IPS-11a (cell line): ENCODE measurements around the gene ERN1.
A peak's percentile ranks its signal among the peaks of the same experiment; 100 is the strongest.
"Not testable (repeated sequence)": the region's sequence is repeated elsewhere in the genome, so short reads cannot be mapped to it uniquely, and the experiment has no call there.

ENCODE experiments used
- H3K4me3 ChIP-seq: one replicate; pipeline ENCODE4 v1.5.1; 2013; ENCODE audit warnings: low read depth, low read length, control low read depth

The ERN1 gene

DNA sequence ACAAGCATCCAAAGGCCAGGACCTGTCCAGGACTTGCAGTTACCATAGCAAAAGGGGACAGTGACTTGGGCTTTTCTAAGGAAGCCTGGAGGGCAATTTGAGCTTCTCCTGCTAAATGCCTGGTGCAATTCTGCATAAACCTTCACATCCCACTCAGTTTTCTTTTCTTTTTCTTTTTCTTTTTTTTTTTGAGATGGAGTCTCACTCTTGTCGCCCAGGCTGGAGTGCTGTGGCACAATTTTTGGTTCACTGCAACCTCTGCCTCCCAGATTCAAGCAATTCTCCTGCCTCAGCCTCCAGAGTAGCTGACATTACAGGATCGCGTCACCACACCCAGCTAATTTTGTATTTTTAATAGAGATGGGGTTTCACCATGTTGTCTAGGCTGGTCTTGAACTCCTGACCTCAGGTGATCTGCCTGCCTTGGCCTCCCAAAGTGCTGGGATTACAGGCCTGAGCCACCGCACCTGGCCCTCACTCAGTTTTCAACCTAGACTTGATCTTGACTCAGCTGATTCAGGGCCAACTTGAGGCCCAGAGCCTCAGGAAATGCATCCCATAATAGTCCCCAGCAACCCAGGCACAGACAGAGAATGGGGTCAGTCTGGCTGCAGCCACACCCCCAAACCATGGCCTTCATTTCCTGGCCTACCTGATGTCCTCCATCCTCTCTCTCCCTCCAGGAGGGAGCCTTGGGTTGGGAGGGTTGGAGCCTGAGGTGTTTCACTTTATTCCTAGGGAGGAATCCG, 122.7 kb downstream of the ERN1 start:
- not testable (repeated sequence) for H3K4me3 ChIP-seq

DNA sequence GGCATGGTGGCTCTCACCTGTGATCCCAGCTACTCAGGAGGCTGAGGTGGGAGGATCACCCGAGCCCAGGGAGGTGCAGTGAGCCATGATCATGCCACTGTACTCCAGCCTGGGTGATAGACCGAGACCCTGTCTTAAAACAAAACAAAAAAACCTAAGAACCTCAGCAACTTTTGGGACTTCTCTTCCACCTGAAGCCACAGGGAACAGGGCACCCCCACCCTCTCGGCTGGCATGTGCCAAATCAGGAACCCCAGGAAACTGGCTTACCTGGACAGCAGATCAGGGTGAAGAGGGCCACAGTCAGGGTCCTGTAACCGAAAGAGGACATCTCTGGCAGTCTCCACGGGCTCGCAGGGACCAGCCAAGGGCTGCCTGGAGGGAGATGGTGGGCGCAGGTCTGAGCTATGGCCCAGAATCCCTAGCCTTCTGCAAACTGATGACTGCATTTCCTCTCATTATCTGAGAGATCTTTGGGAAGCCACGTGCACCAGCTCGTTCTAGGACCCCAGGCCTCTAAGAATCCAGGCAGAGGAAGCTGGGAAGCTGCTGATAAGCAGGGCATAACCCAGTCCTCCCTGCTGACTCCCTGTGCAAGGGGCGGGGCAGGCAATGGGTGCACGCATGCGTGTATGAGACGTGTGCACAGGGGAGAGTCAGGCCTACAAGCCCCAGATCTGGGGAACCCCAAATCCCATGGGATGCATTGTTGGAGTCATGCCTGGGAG, 123.4 kb downstream of the ERN1 start:
- no peak overlapping the region for H3K4me3 ChIP-seq

DNA sequence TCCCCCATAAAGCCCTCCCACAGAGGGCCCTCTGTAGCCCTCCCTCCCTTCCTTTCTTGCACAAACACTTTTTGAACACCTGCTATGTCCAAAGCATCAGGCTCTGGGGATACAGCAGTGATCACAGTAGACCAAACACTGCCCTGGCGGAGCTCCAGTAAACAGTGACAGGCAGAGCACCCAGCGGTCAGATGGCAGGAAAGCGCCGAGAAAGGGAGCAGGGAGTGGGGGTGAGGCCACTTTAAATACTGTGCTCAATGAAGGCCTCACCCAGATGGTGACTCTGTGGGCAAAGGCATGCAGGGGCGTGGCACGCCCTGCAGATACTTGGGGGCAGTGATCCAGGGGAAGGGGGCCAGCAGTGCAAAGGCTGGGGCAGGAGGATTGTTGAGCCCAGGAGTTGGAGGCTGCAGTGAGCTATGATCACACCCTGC, 124.2 kb downstream of the ERN1 start:
- H3K4me3 ChIP-seq, result no peak overlapping the region

DNA sequence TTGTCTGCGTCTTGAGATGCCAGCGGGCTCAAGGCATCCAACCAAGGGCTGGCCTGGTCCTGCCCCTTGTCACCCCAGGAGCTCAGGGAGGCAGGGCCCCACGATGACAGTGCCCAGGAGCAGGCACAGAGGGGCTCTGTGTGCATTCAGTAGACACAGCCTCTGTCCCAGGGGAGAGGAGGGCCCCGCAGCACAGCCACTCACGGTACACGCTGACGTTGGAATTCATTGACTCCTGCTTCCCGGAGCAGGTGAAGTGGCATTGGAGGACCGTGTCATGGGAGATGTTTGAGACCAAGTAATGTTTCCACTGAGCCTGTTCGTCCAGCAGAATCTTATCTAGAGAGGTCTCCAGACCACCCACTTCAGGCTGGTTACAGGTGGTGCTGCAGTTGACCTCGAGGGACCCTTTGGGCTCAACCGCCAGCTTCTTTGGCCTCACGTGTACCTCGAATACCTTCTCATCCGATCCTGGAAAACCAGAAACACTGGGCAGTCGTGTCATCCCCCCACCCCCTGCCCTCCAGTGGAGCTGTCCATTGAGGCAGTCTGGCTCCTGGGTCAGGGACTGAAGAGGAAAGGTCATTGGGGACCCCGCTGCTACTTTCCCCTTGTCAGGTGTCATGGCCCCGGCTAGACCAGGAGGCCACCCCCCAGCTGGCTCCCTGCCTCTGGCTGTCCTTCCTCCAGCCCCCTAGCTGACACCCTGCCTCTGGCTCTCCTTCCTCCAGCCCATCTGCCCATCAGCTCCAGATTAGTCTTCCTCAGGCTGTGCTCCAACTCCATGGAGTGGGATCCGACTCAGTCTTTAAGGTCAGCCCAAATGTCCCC, 124.8 kb downstream of the ERN1 start:
- no peak overlapping the region for H3K4me3 ChIP-seq

DNA sequence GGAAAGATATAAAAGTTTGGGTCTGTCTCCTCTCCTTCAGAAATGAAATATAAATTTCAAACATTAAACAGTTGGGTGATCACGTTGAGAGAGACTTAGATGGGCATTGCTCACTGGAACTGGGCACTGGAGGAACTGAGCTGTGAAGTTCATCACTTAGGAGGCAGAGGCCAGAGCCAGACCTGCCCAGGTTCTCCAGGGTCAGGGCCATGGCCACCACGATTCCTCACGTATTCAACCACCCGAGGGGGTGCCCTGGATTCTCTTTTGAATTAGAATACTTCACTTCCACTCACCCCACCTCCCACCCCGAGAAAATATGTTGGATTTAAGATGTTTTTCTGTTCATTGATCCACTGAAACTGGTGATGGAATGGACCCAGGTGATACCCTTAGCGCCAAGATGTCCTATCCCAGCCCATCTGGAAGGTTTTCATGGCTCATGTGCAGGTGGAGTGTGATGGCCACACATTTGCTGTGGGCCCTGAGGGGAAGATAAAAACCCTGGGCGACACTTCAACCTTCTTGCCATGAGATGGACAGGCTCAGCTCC, 125.7 kb downstream of the ERN1 start:
- no peak overlapping the region for H3K4me3 ChIP-seq

DNA sequence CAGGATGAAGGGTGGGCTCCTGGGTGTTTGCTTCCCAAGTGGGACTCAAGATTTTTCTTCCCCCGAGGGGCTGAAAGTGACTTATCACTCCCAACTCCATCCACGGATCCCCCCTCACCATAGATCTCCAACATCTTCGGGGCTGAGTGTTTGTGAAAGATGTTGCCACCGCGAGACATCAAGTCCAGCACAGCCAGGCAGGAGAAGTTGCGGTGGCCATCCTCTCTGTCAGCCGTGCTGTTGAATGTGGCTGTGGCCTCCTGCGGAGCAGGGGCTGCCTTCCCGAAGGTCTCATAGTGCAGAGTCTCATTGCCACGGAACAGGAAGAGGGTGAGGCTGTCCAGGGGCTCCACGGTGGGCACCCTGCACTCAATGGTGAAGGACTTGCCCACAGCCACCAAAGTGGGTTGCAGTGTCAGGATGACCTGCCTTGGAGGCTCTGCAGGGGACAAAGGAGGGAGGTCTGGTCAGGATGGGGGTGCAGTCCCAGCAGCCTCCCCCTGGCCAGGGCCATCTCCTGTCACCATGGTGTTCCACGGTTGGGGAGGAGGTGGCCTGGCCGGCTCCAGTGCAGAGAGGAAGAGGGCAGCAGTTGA, 126.3 kb downstream of the ERN1 start:
- no peak overlapping the region for H3K4me3 ChIP-seq

DNA sequence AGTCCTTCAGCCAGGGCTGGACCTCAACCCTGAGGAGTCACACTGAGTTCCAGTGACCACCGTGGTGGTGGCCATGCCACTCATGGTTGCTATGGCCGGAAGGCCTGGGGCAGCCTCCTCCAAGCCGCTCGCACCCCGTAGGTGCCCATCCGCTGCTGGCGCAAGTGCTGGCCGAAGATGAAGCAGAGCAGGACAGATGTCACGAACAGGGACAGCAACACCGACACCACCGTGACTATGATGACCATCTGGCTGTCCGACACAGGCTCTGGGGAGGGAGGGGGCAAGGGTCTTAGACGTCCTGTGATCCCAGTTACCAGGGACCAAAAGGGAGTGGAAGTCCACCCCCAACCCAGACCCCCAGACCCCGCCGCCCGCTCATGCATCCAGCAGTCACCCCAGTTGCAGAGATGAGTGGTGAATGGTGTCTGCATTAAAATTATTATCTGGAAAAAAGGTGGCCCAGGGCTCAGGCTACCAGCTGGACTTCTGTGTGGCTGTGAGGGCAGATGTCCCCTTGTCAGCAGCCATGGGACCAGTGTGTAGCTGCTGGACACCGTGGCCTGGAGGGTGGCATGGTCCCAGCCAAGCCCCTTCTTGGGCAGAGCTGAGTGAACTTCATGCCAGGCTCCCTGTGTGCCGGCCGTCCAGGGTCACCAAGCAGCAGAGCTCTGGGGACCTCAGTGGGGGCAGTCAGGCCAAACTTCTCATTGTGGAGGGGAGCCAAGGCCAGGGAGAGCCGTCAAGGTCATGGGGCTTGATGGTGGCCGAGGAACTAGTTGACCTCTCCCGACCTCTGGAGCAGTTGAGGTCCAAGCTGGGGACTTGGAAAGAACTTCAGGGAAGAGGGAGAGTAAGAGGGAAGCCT, 127.1 kb downstream of the ERN1 start:
- H3K4me3 ChIP-seq, result no peak overlapping the region

DNA sequence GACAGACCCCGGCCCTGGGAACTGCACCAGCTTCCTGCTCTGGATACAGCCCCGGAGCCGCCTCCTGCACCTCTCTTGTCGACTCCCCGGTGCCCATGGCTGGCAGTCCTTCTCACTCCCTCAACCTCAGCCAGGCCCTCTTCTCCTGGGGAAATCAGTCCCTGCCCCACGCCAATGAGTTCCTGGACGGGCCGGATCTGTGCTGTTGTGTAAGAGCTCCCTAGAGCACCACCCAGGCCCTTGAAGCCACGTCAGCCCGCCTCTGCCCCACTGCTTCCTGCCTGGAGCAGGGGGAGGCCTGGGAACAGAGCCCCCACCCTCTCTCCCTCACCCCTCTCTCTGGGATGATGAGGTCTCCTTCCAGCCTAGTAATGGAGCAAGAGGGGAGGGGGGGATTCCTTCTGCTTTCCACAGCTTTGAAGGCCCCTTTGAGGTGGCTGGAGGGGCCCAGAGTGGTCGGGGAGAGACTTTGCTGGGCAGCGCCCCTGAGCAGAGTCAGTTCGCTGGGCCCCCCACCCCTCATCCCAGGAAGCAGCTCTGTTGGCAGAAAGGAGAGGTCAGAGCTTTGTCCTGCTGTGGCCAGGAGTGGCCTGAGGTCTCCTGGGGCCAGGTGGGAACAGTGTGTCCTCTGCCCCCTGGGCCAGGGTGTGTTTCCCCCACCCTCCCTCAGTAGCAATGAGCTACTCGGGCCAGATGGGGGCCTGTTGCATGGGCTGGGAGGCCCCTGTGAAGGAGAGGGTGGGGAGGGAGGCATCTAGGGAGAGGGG, 128.0 kb downstream of the ERN1 start:
- no peak overlapping the region for H3K4me3 ChIP-seq

DNA sequence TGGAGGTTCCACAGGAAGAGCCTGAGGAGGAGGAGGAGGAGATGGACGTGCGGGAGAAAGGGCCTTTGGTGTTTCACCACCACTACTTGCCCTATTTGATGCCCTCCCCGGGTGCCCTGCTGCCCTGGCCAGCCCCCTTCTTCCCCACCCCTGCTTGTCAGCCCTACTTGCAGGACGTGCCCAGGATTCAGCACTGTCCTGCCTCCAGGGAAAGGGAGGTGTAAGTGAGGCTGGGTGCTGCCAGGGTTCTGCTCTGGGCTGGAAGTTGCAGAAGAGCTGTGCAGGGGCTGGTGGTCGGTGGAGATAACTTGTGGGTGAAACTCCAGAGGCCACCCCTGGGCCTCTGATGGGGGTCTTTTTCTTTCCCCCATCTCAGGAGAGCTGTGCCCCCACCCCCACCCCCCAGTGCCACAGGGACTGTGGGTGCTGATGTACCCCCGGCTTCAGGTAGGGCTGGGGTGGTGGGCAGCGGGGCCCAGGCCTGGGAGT, 128.8 kb downstream of the ERN1 start:
- H3K4me3 ChIP-seq, result no peak overlapping the region

DNA sequence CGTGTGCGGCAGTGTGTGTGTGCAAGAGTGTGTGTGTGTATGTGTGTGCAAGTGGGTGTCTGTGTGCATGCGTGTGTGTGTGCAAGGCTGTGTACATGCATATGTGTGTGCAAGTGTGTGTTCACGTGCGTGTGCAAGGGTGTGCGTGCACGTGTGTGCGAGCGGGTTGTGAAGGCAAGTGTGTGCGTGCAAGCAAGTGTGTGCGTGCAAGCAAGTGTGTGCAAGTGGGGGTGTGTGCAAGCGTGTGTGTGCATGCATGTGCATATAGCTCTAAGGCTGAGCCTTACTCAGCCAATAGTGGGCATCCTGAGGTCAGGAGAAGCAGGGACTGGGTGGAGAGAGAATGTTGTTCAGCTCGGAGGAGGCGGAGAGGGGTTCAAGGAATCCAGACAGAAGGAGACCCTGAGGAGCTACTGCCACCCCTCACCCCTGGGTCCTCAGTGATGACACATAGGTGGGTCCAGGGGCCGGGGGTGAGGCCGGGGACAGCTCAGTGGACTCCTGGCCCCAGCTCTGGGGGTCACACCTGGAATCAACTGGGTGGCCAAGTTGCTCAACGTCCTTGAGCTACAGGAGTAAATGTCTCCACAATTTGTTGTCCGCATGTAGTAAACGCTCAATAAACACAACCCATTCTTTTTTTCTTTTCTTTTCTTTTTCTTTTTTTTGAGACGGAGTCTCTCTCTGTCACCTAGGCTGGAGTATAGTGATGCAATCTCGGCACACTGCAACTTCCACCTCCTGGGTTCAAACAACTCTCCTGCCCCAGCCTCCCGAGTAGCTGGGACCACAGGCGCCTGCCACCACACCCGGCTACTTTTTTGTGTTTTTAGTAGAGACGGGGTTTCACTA, 130.0 kb downstream of the ERN1 start:
- no peak overlapping the region for H3K4me3 ChIP-seq

DNA sequence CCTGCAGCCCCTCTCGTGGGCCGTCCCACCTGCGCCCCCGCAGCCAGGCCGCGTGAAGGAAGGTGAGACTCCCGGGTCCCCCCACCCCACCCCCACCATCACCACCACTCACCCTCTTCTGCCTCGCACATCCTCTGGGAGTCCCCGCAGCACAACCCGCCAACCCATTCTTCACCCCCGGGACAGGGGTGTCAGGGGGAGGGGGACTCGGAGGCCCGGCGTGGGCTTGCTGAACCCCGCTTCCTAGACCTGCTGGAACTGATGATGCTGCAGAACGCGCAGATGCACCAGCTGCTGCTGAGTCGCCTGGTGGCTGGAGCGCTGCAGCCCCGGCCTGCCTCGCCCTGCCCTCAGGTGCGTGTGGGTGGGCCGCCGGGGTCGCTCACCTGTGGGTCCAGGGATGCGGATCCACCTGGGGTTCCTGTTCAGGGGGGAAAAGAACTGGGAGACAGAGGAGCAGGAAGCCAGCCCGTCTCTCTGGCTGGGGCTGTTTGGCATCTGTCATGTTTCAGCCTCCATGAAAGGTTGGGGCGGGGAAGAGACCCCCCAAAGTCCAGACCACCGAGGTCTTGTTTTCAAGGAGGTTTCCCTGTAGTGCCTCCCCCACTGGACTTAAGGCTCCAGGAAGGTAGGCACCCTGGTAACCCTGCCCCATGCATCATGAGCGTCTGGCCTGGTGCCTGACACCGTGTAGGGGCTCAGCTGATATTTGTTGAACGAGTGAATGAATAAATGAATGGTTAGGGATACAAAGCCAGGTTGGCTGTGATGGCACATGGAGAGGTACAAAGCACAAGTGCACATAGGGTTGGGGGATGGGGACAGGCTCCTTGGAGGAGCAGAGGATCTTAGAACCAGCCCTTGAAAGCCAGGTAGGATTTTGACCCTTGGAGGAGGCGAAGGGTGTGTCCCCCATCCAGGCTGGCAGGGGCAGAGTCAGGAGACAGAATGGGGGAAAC, 130.9 kb downstream of the ERN1 start:
- H3K4me3 ChIP-seq, result peak overlapping the region; percentile 75

DNA sequence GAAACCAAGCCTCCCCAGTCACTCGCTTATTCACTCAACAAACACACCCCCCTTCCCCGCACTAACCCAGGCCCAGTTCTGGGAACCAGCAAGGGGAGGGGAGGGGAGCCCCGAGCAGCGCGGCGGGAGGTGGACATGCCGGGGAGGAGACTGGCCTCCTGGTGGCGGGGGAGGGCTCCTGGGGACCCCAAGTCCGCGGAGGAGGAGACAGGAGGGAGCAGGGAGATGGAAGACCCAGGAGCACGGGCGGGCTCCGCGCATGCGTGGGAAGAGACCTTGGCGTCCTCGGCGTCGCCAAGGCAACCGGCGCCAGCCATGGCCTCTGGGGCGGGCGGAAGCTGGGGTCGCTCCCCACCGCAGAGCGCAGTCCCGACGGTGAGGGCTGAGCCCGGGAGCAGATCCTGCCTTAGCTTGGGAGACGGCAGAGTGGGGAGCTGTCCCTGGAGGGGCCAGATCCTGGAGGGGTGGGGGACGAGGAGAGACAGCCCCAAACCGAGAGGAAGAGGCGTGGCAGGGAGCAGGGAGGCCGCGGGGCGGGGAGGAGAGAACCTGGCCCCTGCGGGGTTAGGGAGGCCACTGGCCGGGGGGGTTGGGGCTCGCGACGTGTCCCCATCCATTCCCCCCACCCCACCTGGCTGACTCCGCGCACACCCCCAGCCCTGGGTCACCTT, 131.8 kb downstream of the ERN1 start, which contains the start of gene PRR29:
Gene PRR29 (plus strand): TSS at position 302 of the 671 bp plus-strand sequence. CDS start 14 bp downstream, at position 316.
- peak within 1 kb of the TSS; percentile 75 for H3K4me3 ChIP-seq

DNA sequence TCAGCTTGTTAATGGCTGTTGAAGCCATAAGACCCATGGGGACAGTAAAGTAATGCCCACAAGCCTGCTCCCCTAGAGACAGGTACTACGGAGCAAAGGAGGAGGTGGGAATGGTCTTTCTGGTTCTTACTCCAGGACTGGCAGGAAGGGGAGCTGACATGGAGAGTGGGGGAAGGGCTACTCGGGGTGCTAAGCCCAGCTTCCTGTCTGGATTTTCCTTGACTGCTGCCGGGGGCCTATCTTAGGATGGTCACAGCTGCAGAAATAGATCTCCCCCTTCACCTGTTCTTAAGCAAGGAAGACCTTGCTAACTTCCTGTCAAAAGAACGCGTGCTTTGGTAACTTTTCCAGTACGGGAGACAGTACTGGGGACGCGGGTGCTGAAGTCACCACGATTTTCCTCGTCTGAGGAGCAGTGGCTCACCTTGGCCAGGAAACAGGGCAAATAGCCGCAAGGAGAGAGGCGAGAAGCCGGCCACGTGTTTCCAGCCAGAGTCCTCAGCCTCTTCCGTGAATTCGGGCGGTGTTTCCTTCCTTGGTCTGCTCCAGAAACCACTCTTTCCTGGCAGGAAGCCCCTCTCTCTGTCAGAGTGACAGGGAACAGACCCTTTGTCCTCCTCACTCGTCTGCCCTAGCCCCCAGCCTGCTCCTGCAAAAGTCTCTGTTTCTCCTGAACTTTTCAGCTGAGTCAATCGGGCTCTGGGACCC, 132.4 kb downstream of the ERN1 start:
- H3K4me3 ChIP-seq, result peak overlapping the region; percentile 75

DNA sequence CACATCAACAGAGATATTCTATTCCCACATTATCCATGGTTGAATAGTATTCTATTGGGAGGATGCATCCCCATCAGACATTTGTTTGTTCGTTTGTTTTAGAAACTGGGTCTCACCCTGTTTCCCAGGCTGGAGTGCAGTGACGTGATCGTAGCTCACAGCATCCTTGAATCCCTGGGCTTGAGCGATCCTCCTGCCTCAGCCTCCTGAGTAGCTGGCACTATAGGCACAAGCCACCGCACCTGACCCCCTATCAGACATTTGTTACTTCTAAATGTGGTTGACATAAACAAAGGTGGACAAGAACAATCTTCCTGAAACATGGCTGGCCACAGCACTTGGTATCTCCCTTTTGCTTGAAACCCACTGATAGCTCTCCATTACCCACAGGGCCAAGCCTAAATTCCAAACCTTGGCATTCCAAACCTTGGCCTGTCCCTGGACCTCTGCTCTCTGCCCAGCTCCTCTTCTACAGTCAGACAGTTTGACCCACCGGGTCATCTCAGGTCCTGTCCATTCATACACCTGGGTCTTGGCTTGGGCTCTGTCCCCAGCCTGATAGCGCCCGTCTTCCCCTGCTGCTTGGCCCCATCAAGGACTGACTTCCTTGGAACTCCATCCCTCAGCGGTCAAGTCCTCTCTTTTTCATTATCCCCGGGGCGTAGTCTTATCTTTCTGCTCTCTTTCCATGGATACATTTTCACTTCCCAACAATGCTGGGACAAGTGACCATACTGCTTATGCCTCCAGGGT, 133.3 kb downstream of the ERN1 start:
- H3K4me3 ChIP-seq, result no peak overlapping the region

DNA sequence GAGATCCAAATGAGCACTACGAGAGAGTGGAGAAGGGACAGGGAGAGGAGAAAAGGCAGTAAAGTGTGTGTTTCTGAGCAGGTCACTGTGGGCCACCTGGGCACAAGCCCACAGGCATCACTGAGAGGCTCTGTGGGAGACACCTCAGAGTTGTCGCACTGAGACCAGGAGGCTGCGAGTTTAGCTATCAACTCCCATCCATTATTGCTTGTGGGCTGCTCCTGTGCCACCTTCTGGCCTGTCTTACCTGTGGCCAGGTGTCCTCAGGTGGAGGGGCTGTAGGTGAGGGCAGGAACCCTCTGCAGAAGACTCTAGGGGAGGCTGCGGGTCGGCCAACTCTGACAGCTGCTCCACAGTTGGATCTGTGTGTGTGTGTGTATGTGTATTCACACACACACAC, 134.3 kb downstream of the ERN1 start:
- no peak overlapping the region for H3K4me3 ChIP-seq
